Jurkat, Clone E6-1 (cell line): Measurements from ENCODE around the gene COL18A1.

ENCODE experiments used
- DNase-seq: peaks from one replicate; pipeline ENCODE4 v3.0.0-alpha.2; 2011; ENCODE audit warnings: low read depth, low spot score
- H3K4me3 ChIP-seq: 2 replicates; pipeline ENCODE4 v1.5.1; 2011; ENCODE audit warnings: mild to moderate bottlenecking, low read length, control low read depth, moderate library complexity

COL18A1 gene

DNA sequence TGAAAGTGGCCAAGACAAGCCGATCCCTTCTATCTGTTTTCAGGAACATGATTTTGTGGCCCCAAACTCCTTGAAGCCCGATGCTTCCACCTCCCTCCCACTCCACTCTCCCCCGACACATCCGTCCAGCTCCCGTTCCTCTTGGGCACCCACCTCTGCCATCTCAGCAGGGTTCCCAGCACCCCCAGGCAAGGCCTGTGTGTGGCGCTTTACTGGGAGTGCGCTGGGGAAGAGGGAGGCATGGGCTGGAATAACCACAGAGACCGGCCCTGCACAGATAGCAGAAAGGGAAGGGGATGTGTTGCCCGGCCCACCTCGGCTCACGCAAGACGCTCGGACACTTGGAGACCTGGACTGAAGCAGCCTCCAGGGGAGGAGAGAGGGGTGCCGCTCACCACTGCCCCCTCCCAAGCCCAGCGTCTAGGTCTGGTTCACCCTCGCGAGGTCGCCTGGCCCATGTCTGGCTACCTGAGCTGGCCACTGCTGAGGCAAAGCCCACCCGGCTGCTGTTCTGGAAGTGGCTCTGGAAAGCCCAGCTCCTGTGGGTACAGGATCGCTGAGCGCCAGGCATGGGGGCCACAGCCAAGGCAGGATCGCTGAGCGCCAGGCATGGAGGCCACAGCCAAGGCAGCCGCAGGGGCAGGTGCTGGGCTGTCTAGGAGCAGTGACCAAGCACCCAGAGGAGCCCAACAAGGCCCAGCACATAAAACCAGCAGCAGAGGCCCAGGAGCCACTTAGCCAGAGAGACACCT lies 23.8 kb upstream of the COL18A1 start:
- DNase-seq, result no peak
- no peak overlapping the region for H3K4me3 ChIP-seq

DNA sequence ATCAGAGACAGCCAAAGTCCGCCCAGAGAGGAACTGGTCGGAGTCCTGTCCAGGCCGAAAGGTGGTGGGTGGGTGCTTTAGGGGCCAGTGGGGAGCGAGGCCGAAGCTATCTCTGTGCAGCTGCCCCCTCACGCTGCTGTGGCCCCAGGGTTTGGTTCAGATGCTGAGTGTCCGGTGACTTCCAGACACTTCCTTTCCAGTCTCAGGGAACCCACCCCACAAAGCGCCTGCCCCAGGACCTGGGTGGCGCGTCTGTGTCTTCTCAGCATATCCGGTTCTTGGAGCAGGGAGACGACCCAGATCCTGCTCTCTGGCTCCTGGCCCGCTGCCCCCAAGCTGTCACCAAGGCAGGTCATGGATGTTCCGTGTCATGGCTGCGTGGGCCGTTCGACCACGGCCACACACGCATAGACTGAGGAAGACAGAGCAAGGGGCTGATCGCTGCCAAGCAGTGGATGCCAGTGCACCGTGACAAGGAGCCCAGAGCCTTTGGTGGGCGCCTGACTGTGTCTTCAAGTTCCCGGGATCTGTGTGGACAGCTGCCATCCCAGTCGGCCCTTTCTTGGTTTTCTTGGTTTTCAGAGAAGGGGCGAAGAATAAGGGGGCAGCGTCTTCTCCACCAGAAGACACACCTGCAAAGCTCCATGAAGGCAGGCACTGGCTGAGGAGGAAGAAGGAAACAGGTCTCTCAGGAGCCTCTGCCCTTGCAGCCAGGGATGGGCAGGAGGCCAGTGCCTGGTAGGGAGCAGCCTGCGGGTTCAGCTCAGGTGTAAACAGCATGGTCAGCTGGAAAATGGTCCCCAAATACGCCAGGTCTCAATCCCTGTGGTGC lies 22.9 kb upstream of the COL18A1 start:
- no peak overlapping the region for H3K4me3 ChIP-seq
- no peak for DNase-seq

DNA sequence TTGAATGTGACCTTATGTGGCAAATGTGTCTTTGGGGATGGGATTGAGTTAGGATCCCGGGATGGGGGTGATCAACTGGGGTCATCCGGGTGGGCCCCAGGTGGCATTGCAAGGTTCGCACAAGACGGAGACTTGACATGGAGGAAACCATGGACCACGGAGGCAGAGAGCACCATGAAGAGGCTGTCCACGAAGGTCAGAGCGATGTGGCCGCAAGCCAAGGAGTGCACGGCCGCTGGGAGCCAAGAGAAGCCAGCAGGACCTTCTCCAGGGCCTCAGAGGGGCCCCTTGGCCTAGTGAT lies 22.3 kb upstream of the COL18A1 start:
- DNase-seq, result no peak
- H3K4me3 ChIP-seq, result no peak overlapping the region

DNA sequence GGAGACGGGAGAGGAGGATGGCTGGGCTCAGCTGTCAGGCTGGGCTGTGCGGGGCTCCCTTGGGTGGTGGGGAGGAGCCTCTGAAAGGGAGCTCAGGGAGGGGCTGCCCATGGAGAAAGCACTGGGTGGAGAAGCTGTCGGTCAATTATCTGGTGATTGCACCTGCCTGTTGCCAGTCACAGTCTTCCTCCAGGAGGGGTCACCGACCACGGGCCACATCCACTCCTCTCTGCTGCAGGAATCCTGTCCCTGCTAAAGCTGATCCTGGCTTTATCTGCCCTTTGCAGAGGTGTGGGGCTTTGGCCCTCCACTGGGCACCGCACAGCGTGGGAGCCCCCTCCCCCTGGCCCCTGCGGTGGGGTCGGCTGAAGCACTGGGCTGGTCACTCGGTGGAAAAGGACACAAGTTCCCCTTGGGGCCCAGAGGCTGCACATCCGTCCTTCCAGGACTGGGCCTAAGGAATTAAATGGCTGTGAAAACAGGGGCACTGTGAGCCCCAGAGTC lies 21.8 kb upstream of the COL18A1 start:
- DNase-seq, result no peak

DNA sequence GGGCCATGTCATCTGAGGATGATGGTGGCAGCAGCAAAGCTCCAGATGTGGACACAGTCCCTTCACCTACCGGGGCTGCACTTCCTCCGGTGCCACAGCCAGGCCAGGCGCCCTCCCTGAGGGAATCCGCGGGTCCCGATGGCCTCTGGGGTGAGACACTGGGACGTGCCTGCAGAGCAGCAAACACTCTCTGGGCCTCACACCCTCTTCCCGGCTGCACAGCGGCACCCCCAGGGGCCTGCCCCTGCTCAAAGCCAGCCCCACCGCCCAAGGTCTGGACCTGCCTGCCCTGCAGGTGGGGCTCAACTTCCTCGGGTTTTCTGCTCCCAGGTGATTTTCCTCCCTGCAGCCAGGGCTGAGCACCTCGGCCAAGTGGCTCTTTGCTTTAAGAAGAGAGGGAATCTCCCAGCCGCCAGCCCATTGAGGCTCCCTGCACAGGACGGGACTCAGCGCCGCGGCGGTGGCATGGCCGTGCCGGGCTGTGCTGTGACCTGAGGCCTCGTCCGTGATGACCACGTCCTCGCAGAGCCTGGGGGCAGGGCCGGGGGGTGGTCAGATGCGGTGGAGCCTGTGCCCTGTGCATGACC lies 21.3 kb upstream of the COL18A1 start:
- H3K4me3 ChIP-seq, result no peak overlapping the region
- no peak for DNase-seq

More for the DNA sequence above, 21.8 kb upstream of the COL18A1 start:
- H3K4me3 ChIP-seq, result no peak overlapping the region

DNA sequence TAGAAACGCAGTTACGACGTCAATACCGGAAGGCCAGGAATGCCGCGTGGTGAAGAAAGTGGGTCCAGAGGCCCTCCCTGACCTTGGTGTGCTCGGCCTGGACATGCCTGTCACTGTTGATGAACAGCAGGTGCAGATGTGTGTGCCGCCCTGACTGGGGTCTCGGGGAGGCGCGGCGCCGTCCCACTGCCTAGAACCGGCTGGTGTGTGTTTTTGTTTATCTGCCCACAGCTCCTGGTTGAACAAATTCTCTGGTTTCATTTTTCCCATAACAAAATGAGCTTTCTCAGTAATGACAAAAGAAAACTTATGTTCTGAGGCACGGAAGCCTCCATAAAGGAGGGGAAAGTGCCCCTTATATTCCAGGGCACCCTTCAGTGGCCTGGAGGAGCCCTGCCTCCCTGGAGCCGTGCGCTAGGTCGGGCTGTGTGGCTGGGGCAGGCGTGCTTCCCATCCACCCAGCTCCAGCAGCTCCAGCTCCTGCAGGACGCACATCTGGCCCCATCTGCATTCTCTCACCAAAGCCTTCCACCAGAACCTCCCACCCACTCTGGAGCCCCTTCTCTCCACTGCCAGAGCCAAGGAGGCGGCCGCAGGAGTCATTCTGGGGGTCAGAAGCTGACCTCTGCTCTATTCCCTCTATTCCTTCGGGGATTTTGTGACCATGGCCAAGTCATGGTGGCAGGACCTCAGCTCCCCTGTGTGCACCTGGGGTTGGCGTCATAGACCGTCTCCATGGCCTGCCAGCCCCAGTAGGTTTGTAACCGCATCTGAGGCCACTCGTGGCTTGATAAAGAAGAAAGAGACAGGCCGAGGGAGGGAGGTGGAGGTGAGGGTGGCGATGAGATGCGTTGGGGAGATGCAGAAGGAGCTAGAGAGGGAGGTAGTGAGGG lies 20.1 kb upstream of the COL18A1 start:
- H3K4me3 ChIP-seq, result no peak overlapping the region
- DNase-seq, result no peak

DNA sequence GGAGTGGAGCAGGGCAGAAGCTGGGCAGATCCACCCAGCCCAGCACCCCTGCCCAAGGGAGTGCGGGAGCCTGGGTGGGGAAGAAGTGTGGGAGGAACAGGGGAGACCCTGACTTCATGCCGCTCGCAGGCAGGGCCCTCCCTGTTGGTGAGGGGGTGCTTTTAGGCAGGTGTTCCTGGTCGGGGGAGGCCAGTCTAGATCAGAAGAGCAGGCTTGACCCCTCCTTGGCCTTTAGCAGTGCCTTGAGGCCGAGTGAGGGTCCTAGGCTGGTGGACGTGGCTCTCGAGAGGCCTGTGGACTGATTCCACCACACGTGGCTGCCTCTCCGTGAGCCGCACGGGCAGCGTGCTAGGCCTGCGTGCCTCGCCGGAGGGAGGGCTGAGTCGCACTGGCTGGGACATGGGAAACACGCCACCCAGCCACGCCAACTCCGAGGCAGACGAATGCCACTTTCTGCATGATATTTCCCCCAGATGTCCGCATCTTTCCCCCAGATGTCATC lies 19.4 kb upstream of the COL18A1 start:
- DNase-seq, result no peak
- H3K4me3 ChIP-seq, result no peak overlapping the region

DNA sequence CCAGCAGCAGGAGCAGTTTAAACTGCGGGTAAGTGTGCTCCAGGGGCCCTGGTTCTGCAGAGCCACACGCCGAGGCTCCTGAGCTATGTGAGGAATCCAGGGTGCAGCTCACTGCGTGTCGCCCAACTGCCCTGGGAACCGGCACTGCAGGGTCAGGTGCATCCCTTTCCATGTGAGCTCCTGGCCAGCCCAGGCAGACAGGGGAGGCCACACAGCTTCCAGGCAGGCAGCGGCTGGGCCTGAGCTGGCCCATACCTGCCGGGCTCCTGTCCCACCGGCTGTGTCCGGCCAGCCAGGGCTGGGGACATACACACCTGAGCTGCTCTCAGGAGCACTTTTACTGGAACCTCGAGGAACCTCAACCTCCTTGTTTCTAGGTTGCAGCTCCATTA lies 18.6 kb upstream of the COL18A1 start:
- no peak for DNase-seq
- H3K4me3 ChIP-seq, result no peak overlapping the region

DNA sequence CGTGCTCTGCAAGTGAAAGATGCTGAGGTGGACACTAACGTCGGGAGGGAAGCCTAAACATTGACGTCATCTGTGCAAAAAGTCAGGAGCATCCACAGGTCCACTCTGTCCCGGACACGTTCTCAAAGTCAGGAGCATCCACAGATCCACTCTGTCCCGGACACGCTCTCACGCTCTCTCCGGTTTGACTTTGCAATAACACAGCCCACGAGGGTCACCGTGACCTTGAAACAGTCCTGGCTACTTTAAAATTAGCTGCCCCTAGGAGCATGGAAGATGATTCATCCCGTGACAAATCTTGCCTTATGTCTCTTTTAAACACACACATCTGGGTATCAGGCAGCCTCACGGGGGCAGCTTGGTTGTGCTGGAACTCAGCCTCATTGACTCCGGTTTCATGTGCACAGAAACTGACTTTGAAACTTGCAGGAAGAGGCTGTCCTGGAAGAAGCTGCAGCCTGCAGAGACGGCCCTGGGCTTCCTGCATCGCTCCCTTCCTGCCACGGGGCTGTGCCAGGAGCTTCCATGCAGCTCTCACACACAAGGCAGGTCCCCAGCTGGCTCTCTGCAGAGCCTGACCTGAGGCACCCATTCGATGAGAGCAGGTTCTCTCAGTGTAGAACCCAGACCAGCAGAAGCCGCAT lies 18.1 kb upstream of the COL18A1 start:
- DNase-seq, result no peak
- no peak overlapping the region for H3K4me3 ChIP-seq

DNA sequence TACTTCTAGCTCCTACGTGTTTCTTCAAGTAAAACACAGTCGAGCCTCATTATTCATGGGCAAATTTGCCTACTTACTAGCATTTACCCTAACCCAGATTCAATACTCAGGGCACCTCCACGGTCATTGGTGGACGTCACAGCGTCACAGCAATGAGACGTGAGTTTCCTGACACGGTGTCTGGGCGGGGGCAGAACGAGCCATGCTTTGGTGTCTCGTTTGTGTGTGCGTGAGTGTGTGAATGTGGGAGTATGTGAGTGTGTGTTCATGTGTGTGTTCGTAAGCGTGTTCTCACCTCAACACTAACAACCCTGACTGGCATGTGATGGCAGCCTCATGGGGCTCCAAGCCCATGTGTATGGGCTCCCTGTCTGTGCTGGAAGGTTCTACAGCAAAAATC lies 17.5 kb upstream of the COL18A1 start:
- DNase-seq, result no peak
- H3K4me3 ChIP-seq, result no peak overlapping the region

DNA sequence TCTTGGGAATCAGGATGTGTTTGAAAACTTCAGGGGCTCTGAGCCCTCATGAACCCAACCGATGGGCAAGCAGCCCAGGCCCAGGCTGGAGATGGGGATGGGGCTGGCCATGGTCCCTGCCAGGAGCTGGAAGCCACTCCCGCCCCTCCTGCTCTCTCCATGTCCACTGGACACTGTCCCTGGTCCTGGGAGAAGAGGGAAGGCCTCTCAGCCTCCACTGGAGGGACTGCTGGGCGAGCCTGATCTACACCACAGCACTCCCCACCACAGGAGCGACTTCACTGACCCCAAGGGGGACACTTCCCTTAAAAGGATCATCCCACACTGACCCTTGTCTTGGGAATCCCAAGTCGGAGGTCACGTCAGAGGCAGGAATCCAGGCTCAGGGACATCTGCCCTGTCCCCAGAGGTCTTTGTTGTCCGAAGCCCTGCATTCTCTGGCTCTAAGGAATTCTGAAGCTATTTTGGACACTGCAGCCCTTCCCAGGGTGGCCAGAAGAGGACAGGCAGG lies 16.9 kb upstream of the COL18A1 start:
- DNase-seq, result no peak

DNA sequence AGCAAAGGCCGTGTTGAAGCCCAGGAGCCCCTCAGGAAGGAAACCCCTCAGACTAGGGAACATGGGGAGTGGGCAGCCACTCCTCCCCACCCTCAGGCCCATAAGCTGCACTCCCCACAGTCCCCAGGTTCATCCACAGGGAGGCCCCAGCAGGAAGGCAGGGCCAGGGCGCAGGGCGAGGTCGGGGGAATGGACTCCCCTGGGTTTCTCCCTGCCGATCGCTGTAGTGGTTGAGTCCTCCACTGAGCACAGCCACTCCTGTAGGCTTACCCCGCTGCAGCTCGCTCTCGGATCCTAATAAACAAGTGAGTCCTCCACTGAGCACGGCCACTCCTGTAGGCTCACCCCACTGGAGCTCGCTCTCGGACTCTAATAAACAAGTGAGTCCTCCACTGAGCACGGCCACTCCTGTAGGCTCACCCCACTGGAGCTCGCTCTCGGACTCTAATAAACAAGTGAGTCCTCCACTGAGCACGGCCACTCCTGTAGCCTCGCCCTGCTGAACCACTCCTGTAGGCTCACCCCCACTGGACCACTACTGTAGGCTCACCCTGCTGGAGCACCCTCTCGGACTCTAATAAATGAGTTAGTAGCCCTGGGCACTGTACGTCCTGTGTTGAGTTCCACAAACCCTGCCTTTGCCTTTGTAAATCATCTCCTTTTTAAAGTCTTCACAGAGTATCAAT lies 16.2 kb upstream of the COL18A1 start:
- H3K4me3 ChIP-seq, result no peak overlapping the region
- DNase-seq, result no peak

More for the DNA sequence above, 16.9 kb upstream of the COL18A1 start:
- H3K4me3 ChIP-seq, result no peak overlapping the region

DNA sequence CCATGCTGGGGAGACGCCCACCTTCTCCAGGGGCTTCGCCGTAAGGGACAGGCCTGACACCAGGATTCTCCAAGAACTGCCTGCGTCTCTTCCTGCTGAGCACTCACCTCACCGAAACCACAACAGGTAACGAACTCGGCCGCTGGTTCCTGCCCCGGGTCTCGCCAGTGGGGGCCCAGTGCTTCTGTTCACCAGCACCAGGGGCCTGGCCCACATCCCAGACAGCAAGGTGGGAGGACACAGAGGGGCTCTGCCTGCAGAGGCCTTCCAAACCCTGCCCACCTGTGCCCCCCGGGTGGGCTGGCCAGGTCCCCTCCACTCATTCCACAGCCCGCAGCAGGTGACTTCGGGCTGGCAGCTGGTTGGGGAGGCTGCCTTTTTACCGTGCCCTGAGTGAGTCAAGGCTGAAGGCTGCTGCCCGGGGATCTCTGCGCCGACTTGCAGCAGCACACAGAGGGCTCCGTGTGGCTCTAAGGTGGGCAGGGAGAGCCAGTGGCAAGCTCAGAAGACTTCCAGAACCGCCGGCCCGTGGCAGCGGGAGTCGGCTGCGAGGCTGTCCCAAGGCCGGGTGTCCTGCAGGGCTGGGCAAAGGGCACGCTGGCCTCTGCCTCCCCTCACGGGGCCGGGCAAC lies 14.7 kb upstream of the COL18A1 start:
- no peak for DNase-seq
- no peak overlapping the region for H3K4me3 ChIP-seq

DNA sequence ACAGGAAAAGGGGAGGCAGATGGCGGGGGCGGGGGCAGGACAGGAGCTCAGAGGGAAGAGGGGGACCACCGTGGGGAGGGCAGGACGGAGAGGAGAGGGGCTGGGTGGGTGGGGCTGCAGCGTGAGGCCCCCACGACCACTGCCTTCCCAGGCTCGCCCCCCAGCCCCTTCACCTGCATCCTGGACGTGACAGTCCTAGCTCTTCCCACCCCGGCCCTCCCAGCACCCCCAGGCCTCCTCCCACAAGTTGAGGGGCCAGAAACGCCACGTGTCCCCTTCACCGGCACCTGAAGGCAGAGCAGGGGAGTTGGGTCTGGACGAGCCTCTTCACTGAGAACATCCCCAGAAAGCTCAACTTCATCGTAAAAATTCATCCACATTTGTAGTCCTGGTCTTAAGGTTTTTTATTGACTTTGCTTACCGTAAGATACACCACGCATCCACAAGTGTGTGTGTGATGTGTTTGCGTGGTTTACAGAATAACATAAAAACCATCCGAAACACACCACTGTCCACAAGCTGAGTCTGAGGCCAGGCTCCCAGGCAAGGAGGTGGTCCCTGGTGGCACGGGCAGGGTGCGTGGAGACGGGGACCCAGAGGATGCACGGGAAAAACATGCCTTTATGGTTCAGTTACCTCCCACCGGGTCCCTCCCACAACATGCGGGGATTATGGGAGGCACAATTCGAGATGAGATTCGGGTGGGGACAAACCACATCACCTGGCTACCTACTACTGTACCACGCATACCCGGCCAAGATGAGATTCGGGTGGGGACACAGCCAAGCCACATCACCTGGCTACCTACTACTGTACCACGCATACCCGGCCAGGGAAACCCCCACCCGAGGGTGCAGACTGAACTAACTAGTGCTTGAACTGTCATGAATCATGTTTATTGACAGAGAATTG lies 13.9 kb upstream of the COL18A1 start:
- DNase-seq, result no peak

DNA sequence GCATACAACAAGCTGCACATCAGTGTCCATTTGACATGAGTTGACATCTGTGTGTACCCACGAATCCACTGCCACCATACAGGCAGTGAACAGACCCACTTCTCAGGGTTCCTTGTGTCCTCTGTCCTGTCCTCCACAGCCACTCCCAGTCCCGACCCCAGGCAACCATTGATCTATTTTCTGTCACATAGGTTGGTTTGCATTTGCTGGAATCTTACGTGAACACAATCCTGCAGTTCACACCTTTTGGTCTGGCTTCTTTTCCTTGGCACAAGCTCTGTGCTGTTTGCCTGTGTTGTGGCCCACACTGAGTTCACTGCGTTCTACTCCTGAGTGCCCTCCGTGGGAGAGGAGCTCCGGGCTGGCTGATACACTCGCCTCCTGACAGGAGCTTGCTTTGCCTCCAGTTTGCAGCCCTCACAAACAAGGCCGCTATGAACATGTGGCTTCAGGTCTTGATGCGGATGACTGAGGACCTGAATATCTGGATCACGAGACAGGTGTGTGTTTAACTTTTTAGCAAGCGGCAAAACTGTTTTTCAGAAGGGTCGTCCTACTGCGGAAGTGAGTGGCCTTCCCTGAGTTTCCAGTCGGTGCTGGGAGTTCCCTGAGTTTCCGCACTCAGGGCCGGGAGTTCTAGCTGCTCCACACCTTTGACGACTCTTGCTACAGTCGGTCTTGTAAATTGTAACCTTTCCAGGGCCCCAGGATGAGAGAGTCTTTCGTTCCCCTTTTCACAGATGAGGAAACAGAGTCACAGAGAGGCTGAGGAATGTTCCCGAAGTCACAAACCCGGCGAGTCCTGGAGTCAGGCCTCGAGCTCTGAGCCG lies 13.0 kb upstream of the COL18A1 start:
- H3K4me3 ChIP-seq, result no peak overlapping the region
- no peak for DNase-seq

More for the DNA sequence above, 13.9 kb upstream of the COL18A1 start:
- H3K4me3 ChIP-seq, result no peak overlapping the region

DNA sequence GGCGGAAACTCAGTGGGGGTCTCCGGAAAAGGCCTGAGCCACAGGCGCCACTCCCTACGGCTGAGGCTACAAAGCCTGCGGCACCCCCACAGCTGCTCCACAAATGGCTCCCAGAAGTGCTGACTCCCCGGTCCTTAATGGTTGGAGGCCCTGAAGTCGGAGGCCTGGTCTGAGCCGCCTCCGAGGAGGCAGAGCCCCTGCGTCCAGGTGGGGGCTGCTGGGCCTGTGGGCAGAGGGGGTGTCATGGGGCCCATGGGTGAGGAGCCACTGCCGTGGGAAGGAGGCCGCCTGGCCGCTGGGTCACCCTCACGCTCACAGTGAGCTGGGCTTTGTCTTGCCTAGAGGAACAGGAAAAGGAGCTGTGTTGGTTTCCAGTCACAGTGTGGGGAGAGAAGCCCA lies 12.4 kb upstream of the COL18A1 start:
- no peak overlapping the region for H3K4me3 ChIP-seq

More for the DNA sequence above, 12.4 kb upstream of the COL18A1 start:
- no peak for DNase-seq
